AG10803 (cell line): ENCODE data around the gene SERPINB2.

ENCODE experiments used
- DNase-seq: peaks from one replicate; pipeline ENCODE4 v3.0.0; 2010; ENCODE audit warnings: low read depth
- H3K4me3 ChIP-seq: 2 replicates; pipeline ENCODE4 v1.5.1; 2011; ENCODE audit warnings: mild to moderate bottlenecking, low read length, control low read depth
- TF ChIP-seq, protein P1 (sequence below): conservative IDR thresholded peaks from 2 replicates; pipeline ENCODE4 v1.5.1; 2011; ENCODE audit warnings: mild to moderate bottlenecking, low read length, control low read depth, inconsistent platforms

SERPINB2 gene

DNA sequence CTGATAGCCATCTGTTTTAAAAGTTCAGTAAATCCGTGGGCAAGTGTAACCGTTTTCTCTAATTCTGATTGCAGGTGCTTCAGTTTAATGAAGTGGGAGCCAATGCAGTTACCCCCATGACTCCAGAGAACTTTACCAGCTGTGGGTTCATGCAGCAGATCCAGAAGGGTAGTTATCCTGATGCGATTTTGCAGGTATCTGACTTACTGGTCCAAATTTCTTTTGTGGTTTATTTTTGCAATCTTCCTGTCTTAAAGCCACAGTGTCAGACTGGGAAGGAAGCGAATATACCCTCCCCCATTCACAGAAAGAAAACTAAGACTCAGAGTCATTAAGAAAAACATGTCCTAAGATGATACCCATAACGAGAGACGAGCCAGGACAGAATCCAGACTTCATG lies 7.7 kb downstream of the SERPINB2 start:
- TF ChIP-seq, protein P1, sequence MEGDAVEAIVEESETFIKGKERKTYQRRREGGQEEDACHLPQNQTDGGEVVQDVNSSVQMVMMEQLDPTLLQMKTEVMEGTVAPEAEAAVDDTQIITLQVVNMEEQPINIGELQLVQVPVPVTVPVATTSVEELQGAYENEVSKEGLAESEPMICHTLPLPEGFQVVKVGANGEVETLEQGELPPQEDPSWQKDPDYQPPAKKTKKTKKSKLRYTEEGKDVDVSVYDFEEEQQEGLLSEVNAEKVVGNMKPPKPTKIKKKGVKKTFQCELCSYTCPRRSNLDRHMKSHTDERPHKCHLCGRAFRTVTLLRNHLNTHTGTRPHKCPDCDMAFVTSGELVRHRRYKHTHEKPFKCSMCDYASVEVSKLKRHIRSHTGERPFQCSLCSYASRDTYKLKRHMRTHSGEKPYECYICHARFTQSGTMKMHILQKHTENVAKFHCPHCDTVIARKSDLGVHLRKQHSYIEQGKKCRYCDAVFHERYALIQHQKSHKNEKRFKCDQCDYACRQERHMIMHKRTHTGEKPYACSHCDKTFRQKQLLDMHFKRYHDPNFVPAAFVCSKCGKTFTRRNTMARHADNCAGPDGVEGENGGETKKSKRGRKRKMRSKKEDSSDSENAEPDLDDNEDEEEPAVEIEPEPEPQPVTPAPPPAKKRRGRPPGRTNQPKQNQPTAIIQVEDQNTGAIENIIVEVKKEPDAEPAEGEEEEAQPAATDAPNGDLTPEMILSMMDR = no peak
- H3K4me3 ChIP-seq = no peak overlapping the region
- DNase-seq = no peak

DNA sequence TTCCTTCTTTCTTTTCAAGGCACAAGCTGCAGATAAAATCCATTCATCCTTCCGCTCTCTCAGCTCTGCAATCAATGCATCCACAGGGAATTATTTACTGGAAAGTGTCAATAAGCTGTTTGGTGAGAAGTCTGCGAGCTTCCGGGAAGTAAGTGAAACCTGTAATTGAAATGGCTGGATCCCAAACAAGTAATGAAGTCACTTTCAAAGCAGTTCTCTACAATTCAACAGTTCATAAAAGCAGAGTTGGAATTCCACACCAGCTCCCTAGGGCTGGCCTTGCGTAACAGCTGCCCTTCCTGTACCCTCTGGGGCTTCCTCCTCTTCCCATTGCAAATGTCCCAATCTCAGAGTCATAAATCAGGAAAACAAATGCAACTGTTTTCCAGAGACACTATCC lies 9.6 kb downstream of the SERPINB2 start:
- peak; percentile 47 for DNase-seq

DNA sequence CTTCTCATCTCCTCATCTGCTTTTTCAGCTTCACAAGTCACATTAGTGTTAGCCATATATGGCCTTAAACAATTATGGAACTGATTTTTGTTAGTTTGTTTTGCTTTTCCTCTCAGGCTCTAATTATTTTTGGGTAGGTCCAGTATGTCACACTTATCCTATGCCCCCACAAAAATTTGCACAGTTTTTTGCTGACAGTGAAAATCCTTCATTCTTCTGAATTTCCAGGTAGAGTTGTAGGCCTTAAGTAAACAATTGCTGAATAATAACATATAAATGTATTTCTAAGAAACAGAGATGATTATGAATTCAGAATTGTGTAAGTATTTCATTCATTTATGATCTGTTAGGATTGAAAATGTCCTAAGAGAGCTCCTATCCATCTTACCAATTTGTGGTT lies 11.7 kb downstream of the SERPINB2 start:
- no peak for DNase-seq
- TF ChIP-seq, protein P1 = no peak
- H3K4me3 ChIP-seq = no peak overlapping the region

More for the DNA sequence above, 9.6 kb downstream of the SERPINB2 start:
- H3K4me3 ChIP-seq = no peak overlapping the region
- TF ChIP-seq, protein P1 = no peak

DNA sequence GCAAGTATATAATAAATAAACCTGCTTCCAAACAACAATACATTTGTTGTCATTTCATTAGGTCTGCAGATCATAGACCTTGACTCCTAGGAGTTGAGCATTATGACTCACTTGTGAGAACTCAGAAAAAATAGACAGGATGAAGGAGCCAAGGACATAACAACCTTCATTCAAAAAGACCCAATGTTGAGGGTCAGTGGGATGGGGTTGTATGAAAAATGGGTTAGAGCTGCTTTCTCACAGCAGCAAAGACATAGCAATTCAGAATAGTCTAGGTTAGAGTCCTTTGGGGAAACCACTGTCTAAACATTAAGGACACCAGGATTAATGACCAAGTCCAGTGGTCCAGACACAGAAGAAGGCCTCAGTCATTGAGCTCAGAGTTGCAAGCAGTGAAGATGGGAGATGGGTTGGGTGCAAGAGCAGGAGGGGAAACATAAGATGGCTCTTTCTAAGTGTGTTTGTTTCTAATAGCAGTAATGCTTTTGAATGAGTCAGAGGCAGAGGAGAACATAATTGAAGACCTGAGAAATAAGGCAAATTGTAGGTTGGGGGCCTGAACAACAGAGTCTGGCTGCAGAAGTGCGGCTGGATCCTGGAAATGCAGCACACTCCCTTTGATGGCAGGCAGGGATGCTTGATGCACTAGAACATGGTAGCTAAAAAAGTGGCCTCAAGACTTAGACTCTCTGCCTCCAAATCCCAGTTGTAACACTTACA lies 16.5 kb downstream of the SERPINB2 start:
- H3K4me3 ChIP-seq = no peak overlapping the region
- TF ChIP-seq, protein P1 = no peak
- DNase-seq = no peak

DNA sequence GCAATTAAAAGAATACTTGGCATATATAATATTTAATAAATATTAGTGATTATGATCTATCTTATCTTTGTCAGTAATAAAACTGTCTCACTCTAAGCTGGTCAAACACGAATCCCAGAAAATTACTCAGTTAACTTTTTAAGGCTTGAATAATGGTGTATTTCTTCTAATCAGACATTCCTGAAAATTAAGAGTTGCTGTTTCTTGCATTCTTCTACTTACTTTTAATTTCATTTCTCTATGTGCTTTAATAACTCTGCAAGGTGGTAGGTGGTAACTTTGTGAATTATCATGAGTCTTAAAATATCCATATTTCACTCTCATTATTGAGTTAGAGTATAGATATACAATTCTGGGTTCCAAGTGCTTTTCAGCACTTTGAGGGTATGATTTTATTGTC lies 17.2 kb downstream of the SERPINB2 start:
- no peak for DNase-seq
- TF ChIP-seq, protein P1 = no peak

DNA sequence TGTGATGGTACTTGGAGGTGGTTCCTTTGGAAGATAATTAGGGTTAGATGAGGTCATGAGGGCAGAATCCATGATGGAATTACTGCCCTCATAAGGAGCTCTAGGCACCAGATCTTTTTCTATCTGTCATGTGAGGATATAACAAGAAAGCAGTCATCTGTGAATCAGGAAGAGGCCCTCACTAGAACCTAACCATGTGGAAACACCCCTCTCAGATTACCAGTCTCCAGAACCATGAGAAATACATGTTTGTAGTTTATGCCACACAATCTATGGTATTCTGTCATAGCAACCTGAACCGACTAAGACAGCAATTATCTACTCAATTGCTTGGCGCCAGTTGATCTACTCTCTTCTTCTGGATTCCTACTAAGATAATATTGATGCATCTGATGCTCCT lies 17.9 kb downstream of the SERPINB2 start:
- TF ChIP-seq, protein P1 = no peak
- DNase-seq = no peak
- H3K4me3 ChIP-seq = no peak overlapping the region

More for the DNA sequence above, 17.2 kb downstream of the SERPINB2 start:
- no peak overlapping the region for H3K4me3 ChIP-seq

DNA sequence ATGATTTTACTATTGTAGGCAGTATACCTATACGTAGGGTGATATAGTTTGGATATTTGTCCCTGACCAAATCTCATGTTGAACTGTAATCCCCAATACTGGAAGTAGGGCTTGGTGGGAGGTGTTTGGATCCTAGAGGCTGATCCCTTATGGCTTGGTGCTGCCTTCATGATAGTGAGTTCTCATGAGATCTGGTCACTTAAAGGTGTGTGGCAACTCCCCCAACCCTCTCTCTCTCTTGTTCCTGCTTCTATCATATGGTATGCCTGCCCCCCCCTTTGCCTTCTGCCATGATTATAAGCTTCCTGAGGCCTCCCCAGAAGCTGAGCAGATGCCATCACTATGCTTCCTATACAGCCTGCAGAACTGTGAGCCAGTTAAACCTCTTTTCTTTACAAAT lies 18.6 kb downstream of the SERPINB2 start:
- DNase-seq = no peak
- TF ChIP-seq, protein P1 = no peak
- no peak overlapping the region for H3K4me3 ChIP-seq
